HG02943 (cell line): ENCODE data around the gene CACNA2D3.

Experiments
- ATAC-seq: cut with Tn5 transposase; IDR thresholded peaks from one replicate; pipeline ENCODE4 v1.9.1; 2021; ENCODE audit warnings: mild to moderate bottlenecking, low read depth, moderate library complexity; ENCODE audit not compliant: unreplicated experiment

CACNA2D3 gene

GRCh38 chr3:54758461-54758860 is 636.1 kb downstream of the CACNA2D3 start:
- no peak for ATAC-seq

- no peak for ATAC-seq
Observed at GRCh38 chr3:54759166-54759565, 636.8 kb downstream of the CACNA2D3 start.

GRCh38 chr3:54760201-54760600 is 637.8 kb downstream of the CACNA2D3 start:
- no peak for ATAC-seq

GRCh38 chr3:54761637-54762036 is 639.3 kb downstream of the CACNA2D3 start:
- no peak for ATAC-seq

GRCh38 chr3:54764911-54765310 is 642.6 kb downstream of the CACNA2D3 start:
- no peak for ATAC-seq

GRCh38 chr3:54771050-54771449 is 648.7 kb downstream of the CACNA2D3 start:
- ATAC-seq, result no peak

- ATAC-seq, result no peak
Observed at GRCh38 chr3:54772051-54772450, 649.7 kb downstream of the CACNA2D3 start.

GRCh38 chr3:54772746-54773145 is 650.4 kb downstream of the CACNA2D3 start:
- no peak for ATAC-seq

- ATAC-seq, result no peak
Observed at GRCh38 chr3:54773271-54773670, 650.9 kb downstream of the CACNA2D3 start.

- no peak for ATAC-seq
Observed at GRCh38 chr3:54776601-54777000, 654.2 kb downstream of the CACNA2D3 start.

- ATAC-seq, result no peak
Observed at GRCh38 chr3:54777141-54777540, 654.8 kb downstream of the CACNA2D3 start.

- no peak for ATAC-seq
Observed at GRCh38 chr3:54780336-54780735, 658.0 kb downstream of the CACNA2D3 start.

- no peak for ATAC-seq
Observed at GRCh38 chr3:54781728-54782127, 659.4 kb downstream of the CACNA2D3 start.

- no peak for ATAC-seq
Observed at GRCh38 chr3:54783611-54784010, 661.3 kb downstream of the CACNA2D3 start.

- ATAC-seq, result no peak
Observed at GRCh38 chr3:54784021-54784420, 661.7 kb downstream of the CACNA2D3 start.

- ATAC-seq, result no peak
Observed at GRCh38 chr3:54785976-54786375, 663.6 kb downstream of the CACNA2D3 start.

GRCh38 chr3:54790051-54790450 is 667.7 kb downstream of the CACNA2D3 start:
- no peak for ATAC-seq

GRCh38 chr3:54791501-54792156 is 669.3 kb downstream of the CACNA2D3 start:
- no peak for ATAC-seq

- ATAC-seq, result no peak
Observed at GRCh38 chr3:54792584-54792983, 670.2 kb downstream of the CACNA2D3 start.

GRCh38 chr3:54793171-54793570 is 670.8 kb downstream of the CACNA2D3 start:
- ATAC-seq, result no peak

GRCh38 chr3:54797111-54797510 is 674.8 kb downstream of the CACNA2D3 start:
- ATAC-seq, result no peak

GRCh38 chr3:54800478-54800877 is 678.1 kb downstream of the CACNA2D3 start:
- no peak for ATAC-seq

GRCh38 chr3:54801977-54802376 is 679.6 kb downstream of the CACNA2D3 start:
- no peak for ATAC-seq
